Measurements from ENCODE around the gene FAM234B.
"Not testable (repeated sequence)": the region's sequence is repeated elsewhere in the genome, so short reads cannot be mapped to it uniquely, and the experiment has no call there.

The FAM234B gene

GRCh38 chr12:13023811-13024530, 20.2 kb upstream of the FAM234B start:
- no peak for DNase-seq

- no peak for DNase-seq
Observed at GRCh38 chr12:13024531-13024916, 19.7 kb upstream of the FAM234B start.

GRCh38 chr12:13026286-13026685, 17.9 kb upstream of the FAM234B start:
- no peak for DNase-seq

GRCh38 chr12:13027032-13027431, 17.1 kb upstream of the FAM234B start:
- no peak for DNase-seq

- no peak for DNase-seq
Observed at GRCh38 chr12:13027508-13027907, 16.7 kb upstream of the FAM234B start.

GRCh38 chr12:13028825-13029570, 15.2 kb upstream of the FAM234B start:
- no peak for DNase-seq

GRCh38 chr12:13030541-13031291, 13.5 kb upstream of the FAM234B start:
- DNase-seq: no peak

GRCh38 chr12:13032164-13032563, 12.0 kb upstream of the FAM234B start:
- DNase-seq: no peak

GRCh38 chr12:13033476-13033875, 10.7 kb upstream of the FAM234B start:
- DNase-seq: no peak

- DNase-seq: not testable (repeated sequence)
Observed at GRCh38 chr12:13035335-13035734, 8.8 kb upstream of the FAM234B start.

GRCh38 chr12:13036881-13037280, 7.3 kb upstream of the FAM234B start:
- DNase-seq: no peak

GRCh38 chr12:13038491-13039161, 5.6 kb upstream of the FAM234B start:
- DNase-seq: no peak

- DNase-seq: no peak
Observed at GRCh38 chr12:13039328-13039956, 4.7 kb upstream of the FAM234B start.

GRCh38 chr12:13041224-13041623, 3.0 kb upstream of the FAM234B start:
- DNase-seq: no peak

- no peak for DNase-seq
Observed at GRCh38 chr12:13042666-13043230, 1.4 kb upstream of the FAM234B start.

- DNase-seq: no peak
Observed at GRCh38 chr12:13044906-13045299, 722 bp downstream of the FAM234B start.

- DNase-seq: no peak
Observed at GRCh38 chr12:13045816-13046215, 1.6 kb downstream of the FAM234B start.

GRCh38 chr12:13046964-13047363, 2.8 kb downstream of the FAM234B start:
- no peak for DNase-seq

GRCh38 chr12:13049816-13050215, 5.6 kb downstream of the FAM234B start:
- no peak for DNase-seq

- no peak for DNase-seq
Observed at GRCh38 chr12:13052421-13052820, 8.2 kb downstream of the FAM234B start.

GRCh38 chr12:13053617-13054016, 9.4 kb downstream of the FAM234B start:
- DNase-seq: not testable (repeated sequence)

- DNase-seq: no peak
Observed at GRCh38 chr12:13060581-13060980, 16.4 kb downstream of the FAM234B start.
